Measurements from ENCODE around the gene STOM.

The STOM gene

GRCh38 chr9:121362813-121363621 lies 7.0 kb downstream of the STOM start:
- H3K9ac ChIP-seq (ENCODE audit: low read depth in 1 of 2, low read length in 2 of 2), result peak overlapping the region in 1 of 2 donors; percentile 17
- peaks cover 46 to 80% of the 10 kb centered on the region in 2 donors for H3K4me1 ChIP-seq (ENCODE audit: control insufficient read depth in 1 of 2, insufficient read depth in 2 of 2, low read length in 2 of 2)
- no peaks in the 10 kb centered on the region for H3K27me3 ChIP-seq (ENCODE audit: control insufficient read depth in 1 of 2, insufficient read depth in 2 of 2, low read length in 2 of 2)
- no peaks in the 10 kb centered on the region for H3K9me3 ChIP-seq (ENCODE audit: control insufficient read depth in 1 of 2, low read length in 2 of 2)
- H3K27ac ChIP-seq (ENCODE audit: low read depth, low read length), result peak overlapping the region; percentile 23
- H3K36me3 ChIP-seq (ENCODE audit: control insufficient read depth in 1 of 2, insufficient read depth in 2 of 2, low read length in 2 of 2), result no peaks in the 10 kb centered on the region
- H3K4me3 ChIP-seq (ENCODE audit: low read depth in 1 of 2, low read length in 2 of 2), result no peak overlapping the region

DNA sequence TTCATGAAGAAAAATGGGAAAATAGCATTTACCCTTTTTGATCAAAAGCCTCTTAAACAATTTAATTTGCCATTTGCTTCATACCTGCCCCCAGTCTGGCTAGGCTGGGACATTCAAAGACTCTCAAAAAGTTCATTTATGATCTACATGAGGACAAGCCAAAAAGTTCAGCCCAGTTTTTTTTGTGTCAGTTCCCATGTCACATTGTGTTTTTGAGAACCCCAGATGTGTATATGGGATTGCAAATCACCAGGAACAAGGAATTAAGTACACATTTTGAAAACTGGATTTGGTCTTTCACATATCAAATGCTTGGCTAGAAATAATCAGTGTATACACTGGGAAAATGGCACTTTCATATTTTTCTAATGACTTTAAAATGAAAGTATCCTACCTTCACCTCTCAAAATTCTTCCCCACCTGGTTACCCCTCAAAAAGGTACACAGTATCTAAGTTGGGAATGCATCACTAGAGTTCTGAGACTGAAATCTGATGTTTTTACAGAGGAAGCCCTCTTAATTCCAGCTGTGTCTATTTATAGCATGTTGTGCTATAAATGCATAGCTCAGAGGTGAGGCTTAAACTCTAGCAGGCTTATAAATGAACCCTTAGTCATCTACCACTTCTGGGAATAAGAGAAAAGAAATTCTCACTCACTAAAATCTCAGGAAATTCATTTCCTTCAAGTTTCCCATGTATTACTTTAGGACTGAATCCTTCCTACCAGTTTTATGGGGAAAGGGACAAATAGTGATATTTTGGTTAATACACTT lies 9.3 kb downstream of the STOM start:
- Histone ChIP-seq H3K4me3 (ENCODE audit: low read depth in 1 of 2, low read length in 2 of 2) (no peak overlapping the region), H3K4me1 (ENCODE audit: control insufficient read depth in 1 of 2, insufficient read depth in 2 of 2, low read length in 2 of 2) (peaks cover 35 to 69% of the 10 kb centered on the region in 2 donors), H3K27ac (ENCODE audit: low read depth, low read length) (no peak overlapping the region)

GRCh38 chr9:121359351-121360294 lies 10.4 kb downstream of the STOM start:
- Histone ChIP-seq H3K4me1 (ENCODE audit: control insufficient read depth in 1 of 2, insufficient read depth in 2 of 2, low read length in 2 of 2) (peaks cover 33 to 66% of the 10 kb centered on the region in 2 donors), H3K9ac (ENCODE audit: low read depth in 1 of 2, low read length in 2 of 2) (no peak overlapping the region), H3K27ac (ENCODE audit: low read depth, low read length) (no peak overlapping the region)

More for the DNA sequence above, 9.3 kb downstream of the STOM start:
- H3K27me3 ChIP-seq (ENCODE audit: control insufficient read depth in 1 of 2, insufficient read depth in 2 of 2, low read length in 2 of 2), result no peaks in the 10 kb centered on the region
- H3K9ac ChIP-seq (ENCODE audit: low read depth in 1 of 2, low read length in 2 of 2), result no peak overlapping the region
- no peaks in the 10 kb centered on the region for H3K9me3 ChIP-seq (ENCODE audit: control insufficient read depth in 1 of 2, low read length in 2 of 2)
- H3K36me3 ChIP-seq (ENCODE audit: control insufficient read depth in 1 of 2, insufficient read depth in 2 of 2, low read length in 2 of 2), result no peaks in the 10 kb centered on the region

DNA sequence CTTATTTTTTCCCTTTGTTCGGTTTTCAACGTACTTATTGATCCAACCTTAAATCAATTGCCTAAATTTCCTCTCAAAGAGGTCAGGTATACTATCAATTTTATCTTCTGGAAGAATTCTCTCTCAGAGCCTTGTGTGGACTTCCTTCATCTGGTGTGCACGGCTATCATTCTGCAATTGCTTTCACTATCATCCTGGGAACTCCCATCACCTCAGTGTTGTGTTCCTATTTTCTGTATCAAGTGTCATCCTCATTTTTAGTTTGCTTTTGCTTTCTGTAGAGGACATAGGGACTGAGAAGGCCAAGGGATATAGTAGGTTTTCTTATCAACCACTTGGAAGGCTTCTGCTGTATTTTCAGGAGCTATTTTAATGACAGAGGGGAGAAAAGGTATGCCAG lies 11.3 kb downstream of the STOM start:
- H3K27me3 ChIP-seq (ENCODE audit: control insufficient read depth in 1 of 2, insufficient read depth in 2 of 2, low read length in 2 of 2), result no peaks in the 10 kb centered on the region
- H3K27ac ChIP-seq (ENCODE audit: low read depth, low read length), result no peak overlapping the region
- H3K36me3 ChIP-seq (ENCODE audit: control insufficient read depth in 1 of 2, insufficient read depth in 2 of 2, low read length in 2 of 2), result no peaks in the 10 kb centered on the region
- no peak overlapping the region for H3K9ac ChIP-seq (ENCODE audit: low read depth in 1 of 2, low read length in 2 of 2)
- H3K4me3 ChIP-seq (ENCODE audit: low read depth in 1 of 2, low read length in 2 of 2), result no peak overlapping the region
- peaks cover 33 to 67% of the 10 kb centered on the region in 2 donors for H3K4me1 ChIP-seq (ENCODE audit: control insufficient read depth in 1 of 2, insufficient read depth in 2 of 2, low read length in 2 of 2)
- H3K9me3 ChIP-seq (ENCODE audit: control insufficient read depth in 1 of 2, low read length in 2 of 2), result no peaks in the 10 kb centered on the region

More at GRCh38 chr9:121359351-121360294, 10.4 kb downstream of the STOM start:
- Histone ChIP-seq H3K27me3 (ENCODE audit: control insufficient read depth in 1 of 2, insufficient read depth in 2 of 2, low read length in 2 of 2) (no peaks in the 10 kb centered on the region), H3K4me3 (ENCODE audit: low read depth in 1 of 2, low read length in 2 of 2) (no peak overlapping the region), H3K9me3 (ENCODE audit: control insufficient read depth in 1 of 2, low read length in 2 of 2) (no peaks in the 10 kb centered on the region), H3K36me3 (ENCODE audit: control insufficient read depth in 1 of 2, insufficient read depth in 2 of 2, low read length in 2 of 2) (no peaks in the 10 kb centered on the region)

GRCh38 chr9:121357011-121357410 lies 13.0 kb downstream of the STOM start:
- Histone ChIP-seq H3K9me3 (ENCODE audit: control insufficient read depth in 1 of 2, low read length in 2 of 2) (no peaks in the 10 kb centered on the region), H3K4me1 (ENCODE audit: control insufficient read depth in 1 of 2, insufficient read depth in 2 of 2, low read length in 2 of 2) (peaks cover 33 to 58% of the 10 kb centered on the region in 2 donors), H3K36me3 (ENCODE audit: control insufficient read depth in 1 of 2, insufficient read depth in 2 of 2, low read length in 2 of 2) (peaks cover 0 to 5% of the 10 kb centered on the region in 2 donors), H3K9ac (ENCODE audit: low read depth in 1 of 2, low read length in 2 of 2) (no peak overlapping the region), H3K27me3 (ENCODE audit: control insufficient read depth in 1 of 2, insufficient read depth in 2 of 2, low read length in 2 of 2) (no peaks in the 10 kb centered on the region), H3K4me3 (ENCODE audit: low read depth in 1 of 2, low read length in 2 of 2) (peak overlapping the region in 1 of 2 donors; percentile 7), H3K27ac (ENCODE audit: low read depth, low read length) (peak overlapping the region; percentile 25)

DNA sequence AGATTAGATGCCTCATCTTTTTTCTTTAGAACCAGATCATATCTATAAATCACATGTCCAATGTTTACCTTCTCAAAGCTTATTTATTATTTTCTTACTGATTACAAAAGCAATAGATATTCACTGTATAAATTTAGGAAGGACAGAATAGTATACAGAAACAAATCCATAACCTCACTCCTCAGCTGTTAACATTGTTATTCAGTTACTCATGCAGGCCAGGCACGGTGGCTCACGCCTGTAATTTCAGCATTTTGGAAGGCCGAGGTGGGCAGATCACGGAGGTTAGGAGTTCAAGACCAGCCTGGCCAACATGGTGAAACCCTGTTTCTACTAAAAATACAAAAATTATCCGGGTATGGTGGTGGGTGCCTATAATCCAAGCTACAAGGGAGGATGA lies 15.3 kb downstream of the STOM start:
- H3K27me3 ChIP-seq (ENCODE audit: control insufficient read depth in 1 of 2, insufficient read depth in 2 of 2, low read length in 2 of 2), result no peaks in the 10 kb centered on the region
- H3K4me3 ChIP-seq (ENCODE audit: low read depth in 1 of 2, low read length in 2 of 2), result no peak overlapping the region
- no peaks in the 10 kb centered on the region for H3K9me3 ChIP-seq (ENCODE audit: control insufficient read depth in 1 of 2, low read length in 2 of 2)
- peaks cover 40 to 55% of the 10 kb centered on the region in 2 donors for H3K4me1 ChIP-seq (ENCODE audit: control insufficient read depth in 1 of 2, insufficient read depth in 2 of 2, low read length in 2 of 2)
- H3K36me3 ChIP-seq (ENCODE audit: control insufficient read depth in 1 of 2, insufficient read depth in 2 of 2, low read length in 2 of 2), result peaks cover 0 to 5% of the 10 kb centered on the region in 2 donors
- H3K9ac ChIP-seq (ENCODE audit: low read depth in 1 of 2, low read length in 2 of 2), result no peak overlapping the region
- no peak overlapping the region for H3K27ac ChIP-seq (ENCODE audit: low read depth, low read length)

GRCh38 chr9:121354141-121354540 lies 15.9 kb downstream of the STOM start:
- H3K27ac ChIP-seq (ENCODE audit: low read depth, low read length), result peak overlapping the region; percentile 0
- peak overlapping the region in 1 of 2 donors; percentile 16 for H3K4me3 ChIP-seq (ENCODE audit: low read depth in 1 of 2, low read length in 2 of 2)
- H3K9ac ChIP-seq (ENCODE audit: low read depth in 1 of 2, low read length in 2 of 2), result no peak overlapping the region
- peaks cover 0 to 5% of the 10 kb centered on the region in 2 donors for H3K36me3 ChIP-seq (ENCODE audit: control insufficient read depth in 1 of 2, insufficient read depth in 2 of 2, low read length in 2 of 2)
- H3K9me3 ChIP-seq (ENCODE audit: control insufficient read depth in 1 of 2, low read length in 2 of 2), result no peaks in the 10 kb centered on the region
- H3K4me1 ChIP-seq (ENCODE audit: control insufficient read depth in 1 of 2, insufficient read depth in 2 of 2, low read length in 2 of 2), result peaks cover 39 to 49% of the 10 kb centered on the region in 2 donors
- H3K27me3 ChIP-seq (ENCODE audit: control insufficient read depth in 1 of 2, insufficient read depth in 2 of 2, low read length in 2 of 2), result no peaks in the 10 kb centered on the region

DNA sequence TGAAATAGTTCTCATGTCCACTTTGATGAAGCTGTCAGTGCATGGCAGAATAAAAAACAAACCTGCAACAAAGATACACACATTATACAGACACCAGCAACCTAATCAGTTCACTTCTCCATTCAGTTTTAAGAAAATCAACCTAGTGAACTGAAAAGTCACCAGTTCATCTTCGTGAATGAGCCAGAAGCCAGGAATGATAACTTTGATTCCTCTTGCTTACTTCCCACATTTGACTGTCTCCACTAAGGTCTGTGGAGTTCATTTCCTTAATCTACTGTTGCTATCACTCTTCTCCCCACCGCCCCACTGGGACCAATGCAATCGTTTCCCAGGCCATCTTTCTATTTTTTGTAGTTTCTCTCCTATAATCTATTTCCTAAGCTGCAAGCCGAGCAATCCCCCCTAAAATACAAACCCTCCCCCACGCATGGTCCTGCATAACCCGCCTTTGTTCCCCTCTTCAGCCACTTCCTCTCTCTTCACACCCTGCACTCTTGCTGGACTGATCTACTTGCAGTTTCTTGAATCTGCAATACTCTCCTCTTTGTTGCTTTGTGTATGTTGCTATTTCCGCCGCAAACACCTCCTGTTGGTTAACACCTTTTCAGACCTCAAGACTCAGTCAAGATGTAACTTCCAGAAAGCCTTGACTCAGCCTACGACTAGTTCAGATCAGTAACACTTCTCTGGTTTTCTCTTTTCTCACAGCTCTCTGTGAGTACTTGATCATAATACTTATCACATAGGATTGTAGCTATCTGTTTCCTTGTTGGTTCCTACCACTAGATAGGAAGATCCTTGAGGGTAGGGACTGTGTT lies 16.6 kb downstream of the STOM start:
- Histone ChIP-seq H3K36me3 (ENCODE audit: control insufficient read depth in 1 of 2, insufficient read depth in 2 of 2, low read length in 2 of 2) (peaks cover 0 to 5% of the 10 kb centered on the region in 2 donors), H3K4me3 (ENCODE audit: low read depth in 1 of 2, low read length in 2 of 2) (peak overlapping the region in 1 of 2 donors; percentile 16), H3K9ac (ENCODE audit: low read depth in 1 of 2, low read length in 2 of 2) (no peak overlapping the region), H3K4me1 (ENCODE audit: control insufficient read depth in 1 of 2, insufficient read depth in 2 of 2, low read length in 2 of 2) (peaks cover 32 to 45% of the 10 kb centered on the region in 2 donors), H3K27ac (ENCODE audit: low read depth, low read length) (peak overlapping the region; percentile 0), H3K9me3 (ENCODE audit: control insufficient read depth in 1 of 2, low read length in 2 of 2) (no peaks in the 10 kb centered on the region), H3K27me3 (ENCODE audit: control insufficient read depth in 1 of 2, insufficient read depth in 2 of 2, low read length in 2 of 2) (no peaks in the 10 kb centered on the region)

- Histone ChIP-seq H3K9ac (ENCODE audit: low read depth in 1 of 2, low read length in 2 of 2) (no peak overlapping the region), H3K4me3 (ENCODE audit: low read depth in 1 of 2, low read length in 2 of 2) (no peak overlapping the region), H3K4me1 (ENCODE audit: control insufficient read depth in 1 of 2, insufficient read depth in 2 of 2, low read length in 2 of 2) (peaks cover 27 to 38% of the 10 kb centered on the region in 2 donors), H3K27me3 (ENCODE audit: control insufficient read depth in 1 of 2, insufficient read depth in 2 of 2, low read length in 2 of 2) (no peaks in the 10 kb centered on the region), H3K27ac (ENCODE audit: low read depth, low read length) (peak overlapping the region; percentile 4), H3K36me3 (ENCODE audit: control insufficient read depth in 1 of 2, insufficient read depth in 2 of 2, low read length in 2 of 2) (peaks cover 4 to 13% of the 10 kb centered on the region in 2 donors), H3K9me3 (ENCODE audit: control insufficient read depth in 1 of 2, low read length in 2 of 2) (no peaks in the 10 kb centered on the region)
Observed at GRCh38 chr9:121350993-121351561, 19.0 kb downstream of the STOM start.
